ENCODE results near the gene MROH2A.
"Not testable (repeated sequence)": the region's sequence is repeated elsewhere in the genome, so short reads cannot be mapped to it uniquely, and the experiment has no call there.

MROH2A gene

GRCh38 chr2:233872125-233872524 is 94.0 kb downstream of the MROH2A start:
- not testable (repeated sequence) for H3K9me3 ChIP-seq (ENCODE audit: control insufficient read depth in 2 of 2, low read length in 2 of 2); H3K9ac ChIP-seq (ENCODE audit: low read depth in 1 of 2, low read length in 2 of 2); H3K27me3 ChIP-seq (ENCODE audit: control insufficient read depth in 2 of 2, insufficient read depth in 2 of 2, low read length in 2 of 2); H3K4me3 ChIP-seq (ENCODE audit: low read length in 2 of 2); H3K36me3 ChIP-seq (ENCODE audit: control insufficient read depth in 2 of 2, insufficient read depth in 2 of 2, low read length in 2 of 2); H3K27ac ChIP-seq (ENCODE audit: low read depth in 2 of 2, low read length in 2 of 2); H3K4me1 ChIP-seq (ENCODE audit: control insufficient read depth in 2 of 2, insufficient read depth in 2 of 2, low read length in 2 of 2)

GRCh38 chr2:233882353-233882752 is 104.2 kb downstream of the MROH2A start:
- Histone ChIP-seq H3K9ac (ENCODE audit: low read depth in 1 of 2, low read length in 2 of 2) (no peak overlapping the region), H3K36me3 (ENCODE audit: control insufficient read depth in 2 of 2, insufficient read depth in 2 of 2, low read length in 2 of 2) (no peaks in the 10 kb centered on the region), H3K27me3 (ENCODE audit: control insufficient read depth in 2 of 2, insufficient read depth in 2 of 2, low read length in 2 of 2) (no peaks in the 10 kb centered on the region), H3K4me3 (ENCODE audit: low read length in 2 of 2) (no peak overlapping the region), H3K9me3 (ENCODE audit: control insufficient read depth in 2 of 2, low read length in 2 of 2) (peaks cover 6 to 7% of the 10 kb centered on the region in 2 donors), H3K4me1 (ENCODE audit: control insufficient read depth in 2 of 2, insufficient read depth in 2 of 2, low read length in 2 of 2) (no peaks in the 10 kb centered on the region), H3K27ac (ENCODE audit: low read depth in 2 of 2, low read length in 2 of 2) (no peak overlapping the region)
